IMR-90 (cell line): ENCODE measurements around the gene DAPK1. TPM values are rescaled to one million over a fixed set of nuclear protein-coding genes. Genes with fewer than 3 reads are reported as not detected.

Experiments used
- ATAC-seq: fragments of 200-7000 bp; cut with Tn5 transposase; 2 replicates; pipeline ENCODE4 v1.9.1; 2020; ENCODE audit warnings: low read depth, mild to moderate bottlenecking, moderate library complexity
- BruUV-seq: library from RNA; stranded (reverse); fragments of 400-500 nt; replicated peaks from 2 replicates; lab custom pipeline; 2021; lab: Mats Ljungman, UMichigan
- CTCF ChIA-PET: fragments of 300-600 bp; formaldehyde crosslinking; extraction: SDS; loops from one replicate; lab custom pipeline; 2021; ENCODE audit warnings: antibody characterized with exemption; lab: Yijun Ruan, JAX
- POLR2A ChIA-PET: fragments of 300-600 bp; sonication (Branson Sonifier 250); formaldehyde crosslinking; loops from one replicate; lab custom pipeline; 2022; ENCODE audit warnings: antibody characterized with exemption; ENCODE audit not compliant: unreplicated experiment; lab: Charles Lee
- DNase-seq: peaks from one replicate; pipeline ENCODE4 v3.0.0; 2013
- H2AFZ ChIP-seq: replicated peaks from 2 replicates; pipeline ENCODE3; 2013; ENCODE audit warnings: low read length, mild to moderate bottlenecking; ENCODE audit not compliant: poor library complexity
- H2AK5ac ChIP-seq: 2 replicates; pipeline ENCODE4 v1.6.1; 2013; ENCODE audit warnings: low read depth, low read length, inconsistent platforms
- H2AK9ac ChIP-seq: replicated peaks from 2 replicates; pipeline ENCODE3; 2013; ENCODE audit warnings: mild to moderate bottlenecking, low read depth, low read length, moderate library complexity; ENCODE audit not compliant: poor library complexity
- H2BK120ac ChIP-seq: 2 replicates; pipeline ENCODE4 v1.6.1; 2013; ENCODE audit warnings: low read depth, low read length, inconsistent platforms
- H2BK15ac ChIP-seq: 3 replicates; pipeline ENCODE4 v1.6.1; 2013; ENCODE audit warnings: low read depth, low read length, inconsistent platforms
- H2BK20ac ChIP-seq: 2 replicates; pipeline ENCODE4 v1.6.1; 2013; ENCODE audit warnings: low read depth, mild to moderate bottlenecking, inconsistent platforms, low read length, moderate library complexity
- H2BK5ac ChIP-seq: 2 replicates; pipeline ENCODE4 v1.6.1; 2013; ENCODE audit warnings: mild to moderate bottlenecking, low read depth, low read length, inconsistent platforms; ENCODE audit not compliant: poor library complexity, severe bottlenecking
- H3K14ac ChIP-seq: replicated peaks from 2 replicates; pipeline ENCODE4 v1.6.1; 2013; ENCODE audit warnings: low read depth, low read length, inconsistent platforms
- H3K18ac ChIP-seq: 2 replicates; pipeline ENCODE4 v1.6.1; 2013; ENCODE audit warnings: low read depth, low read length, control low read depth
- H3K23ac ChIP-seq: 2 replicates; pipeline ENCODE4 v1.6.1; 2013; ENCODE audit warnings: low read depth, low read length, inconsistent platforms
- H3K27ac ChIP-seq: 2 replicates; pipeline ENCODE4 v1.5.1; 2013; ENCODE audit warnings: mild to moderate bottlenecking, control low read depth, low read length; ENCODE audit not compliant: insufficient read depth
- H3K27me3 ChIP-seq: 2 replicates; pipeline ENCODE4 v1.6.1; 2013; ENCODE audit warnings: low read length; ENCODE audit not compliant: control insufficient read depth, insufficient read depth
- H3K36me3 ChIP-seq: 2 replicates; pipeline ENCODE4 v1.6.1; 2013; ENCODE audit warnings: low read length, mixed read lengths; ENCODE audit not compliant: control insufficient read depth, insufficient read depth
- H3K4ac ChIP-seq: 2 replicates; pipeline ENCODE4 v1.6.1; 2013; ENCODE audit warnings: low read depth, low read length, inconsistent platforms
- H3K4me1 ChIP-seq: 2 replicates; pipeline ENCODE4 v1.6.1; 2013; ENCODE audit warnings: low read length, mixed read lengths; ENCODE audit not compliant: control insufficient read depth, insufficient read depth
- H3K4me2 ChIP-seq: 2 replicates; pipeline ENCODE4 v1.6.1; 2013; ENCODE audit warnings: low read depth, mild to moderate bottlenecking, control low read depth, low read length, moderate library complexity
- H3K4me3 ChIP-seq: 2 replicates; pipeline ENCODE4 v1.5.1; 2013; ENCODE audit warnings: low read depth, mild to moderate bottlenecking, control low read depth, low read length, moderate library complexity; ENCODE audit not compliant: insufficient read depth
- H3K56ac ChIP-seq: 2 replicates; pipeline ENCODE4 v1.6.1; 2013; ENCODE audit warnings: low read length, inconsistent platforms; ENCODE audit not compliant: insufficient read depth; ENCODE audit errors: extremely low read depth
- H3K79me1 ChIP-seq, 2 experiments: 2 replicates each; pipeline ENCODE4 v1.6.1; 2013; ENCODE audit warnings: low read length in 2 of 2, inconsistent platforms in 1 of 2, low read depth in 1 of 2
- H3K9ac ChIP-seq: 2 replicates; pipeline ENCODE4 v1.6.1; 2013; ENCODE audit warnings: low read depth, low read length, control low read depth
- H3K9me1 ChIP-seq: 2 replicates; pipeline ENCODE4 v1.6.1; 2013; ENCODE audit warnings: low read length, inconsistent platforms; ENCODE audit not compliant: insufficient read depth
- H3K9me3 ChIP-seq: 2 replicates; pipeline ENCODE4 v1.6.1; 2013; ENCODE audit warnings: low read length; ENCODE audit not compliant: control insufficient read depth, insufficient read depth
- H4K20me1 ChIP-seq: 2 replicates; pipeline ENCODE4 v1.6.1; 2013; ENCODE audit warnings: low read length, inconsistent platforms; ENCODE audit not compliant: insufficient read depth
- H4K5ac ChIP-seq: 2 replicates; pipeline ENCODE4 v1.6.1; 2013; ENCODE audit warnings: mild to moderate bottlenecking, low read depth, low read length, control low read depth
- H4K8ac ChIP-seq, 2 experiments: 2 replicates each; pipeline ENCODE4 v1.6.1; 2013; ENCODE audit warnings: low read depth in 2 of 2, low read length in 2 of 2, control low read depth in 1 of 2, inconsistent platforms in 1 of 2
- H4K91ac ChIP-seq: 2 replicates; pipeline ENCODE4 v1.6.1; 2013; ENCODE audit warnings: low read depth, low read length, inconsistent platforms; ENCODE audit not compliant: insufficient read depth
- BHLHE40 ChIP-seq: fragments of 150-350 bp; IDR thresholded peaks from 2 replicates; pipeline ENCODE4 v1.6.1; 2016; ENCODE audit warnings: mild to moderate bottlenecking, low read depth, low read length
- MXI1 ChIP-seq: IDR thresholded peaks from 2 replicates; pipeline ENCODE4 v1.6.1; 2012; ENCODE audit warnings: low read depth, mild to moderate bottlenecking, low read length, moderate library complexity, borderline replicate concordance
- NFE2L2 ChIP-seq: fragments of 150-350 bp; IDR thresholded peaks from 2 replicates; pipeline ENCODE4 v1.6.1; 2016; ENCODE audit warnings: low read depth, mild to moderate bottlenecking, low read length
- POLR2A ChIP-seq: IDR thresholded peaks from 2 replicates; pipeline ENCODE4 v1.6.1; 2012; ENCODE audit warnings: mild to moderate bottlenecking, low read depth, low read length
- SMC3 ChIP-seq: fragments of 150-350 bp; IDR thresholded peaks from 2 replicates; pipeline ENCODE4 v1.6.1; 2016; ENCODE audit warnings: low read depth, mild to moderate bottlenecking, antibody characterized with exemption, low read length, moderate library complexity
- USF2 ChIP-seq: fragments of 150-350 bp; IDR thresholded peaks from 2 replicates; pipeline ENCODE4 v1.6.1; 2017; ENCODE audit warnings: mild to moderate bottlenecking, antibody characterized with exemption, low read length, low read depth
- WGBS, 2 experiments: methylation state at CpG; one replicate each; pipeline versions ENCODE4 v1.1.5 to v1.1.7; 2013; ENCODE audit warnings: missing lambda C conversion rate in 2 of 2; ENCODE audit not compliant: insufficient read length in 1 of 2; ENCODE audit errors: extremely low coverage in 2 of 2; 5-methylcytosine and 5-hydroxymethylcytosine counted together
- dilution Hi-C: fragments of 300-500 bp; cut with HindIII; formaldehyde crosslinking; loops from one replicate; pipeline ENCODE4 v1.14.3; 2018; ENCODE audit warnings: low sequenced_read_pairs; ENCODE audit not compliant: unreplicated experiment
- in situ Hi-C: fragments of 300-500 bp; cut with MboI; formaldehyde crosslinking; loops from 3 replicates; pipeline ENCODE4 v1.14.3; 2019; ENCODE audit warnings: low sequenced_read_pairs, inconsistent platforms, mixed read lengths
- intact Hi-C: fragments of 100-400 bp; cut with micrococcal nuclease; formaldehyde crosslinking; loops from 2 replicates; pipeline ENCODE4 v1.10.0; 2022
- polyA plus RNA-seq, 3 experiments: library from polyadenylated mRNA; depleted of rRNA; stranded (reverse); fragments of >200 nt; gene quantifications; 2 replicates each; pipeline ENCODE4 v1.2.3, GENCODE V29; 2012; ENCODE audit warnings: low replicate concordance in 1 of 3
- total RNA-seq: library from RNA; depleted of rRNA; stranded (reverse); fragments of >200 nt; gene quantifications from 2 replicates; pipeline ENCODE4 v1.2.3, GENCODE V29; 2012

Gene DAPK1
- total and polyA plus RNA-seq, 2 of the 4 experiments (the other 2 are of a cell fraction) = under 0.01 to 0.03 TPM

- DNase-seq = no peak
These were observed 44.0 kb downstream of the DAPK1 start for GRCh38 chr9:87541663-87542062.

More at GRCh38 chr9:87541663-87542062, 44.0 kb downstream of the DAPK1 start:
- no peak overlapping the region for H2AFZ ChIP-seq
- CTCF ChIA-PET = no interaction called here
- WGBS, 2 experiments = no CpG with 5 or more reads among the region's 2 CpGs
- no peaks in the 10 kb centered on the region for H3K9me3 ChIP-seq
- no peak overlapping the region for H3K4ac ChIP-seq
- no peak overlapping the region for H3K18ac ChIP-seq
- no peak overlapping the region for H2AK9ac ChIP-seq
- dilution Hi-C loops (no loop called here), intact Hi-C loops (no loop called here), in situ Hi-C loops (no loop called here)
- H3K23ac ChIP-seq = no peak overlapping the region
- no peak overlapping the region for H3K14ac ChIP-seq
- no peak overlapping the region for H3K9ac ChIP-seq
- H2BK5ac ChIP-seq = no peak overlapping the region
- H4K8ac ChIP-seq = no peak overlapping the region
- H3K27ac ChIP-seq = no peak overlapping the region
- H3K9me1 ChIP-seq = no peaks in the 10 kb centered on the region
- no peak overlapping the region for H4K91ac ChIP-seq
- H3K27me3 ChIP-seq = no peaks in the 10 kb centered on the region; the same call in 1 of the 2 replicates
- POLR2A ChIA-PET = no interaction called here
- no peaks in the 10 kb centered on the region for H3K79me1 ChIP-seq
- no peak overlapping the region for H3K4me3 ChIP-seq
- no TSS peak for BruUV-seq
- H4K5ac ChIP-seq = no peak overlapping the region
- no peaks in the 10 kb centered on the region for H3K36me3 ChIP-seq
- H2BK20ac ChIP-seq = no peak overlapping the region
- no peak overlapping the region for H2BK15ac ChIP-seq
- H2BK120ac ChIP-seq = no peak overlapping the region
- no peak for TF ChIP-seq MXI1
- TF ChIP-seq NFE2L2 = no peak
- no peak for TF ChIP-seq BHLHE40
- no peak for TF ChIP-seq USF2
- no peak for TF ChIP-seq POLR2A
- no peak for TF ChIP-seq SMC3
- no peaks in the 10 kb centered on the region for H4K20me1 ChIP-seq
- H3K56ac ChIP-seq = no peak overlapping the region
- H3K4me2 ChIP-seq = no peak overlapping the region
- no peak for ATAC-seq
- no peak overlapping the region for H2AK5ac ChIP-seq
- H3K4me1 ChIP-seq = no peaks in the 10 kb centered on the region
